Activated B cell treated with CpG ODN at 0.5 μM for 24 hours (primary cell): Measurements from ENCODE around the gene DCBLD2. TPM values are rescaled to one million over a fixed set of nuclear protein-coding genes. Genes with fewer than 3 reads are reported as not detected.
A peak's percentile ranks its signal among the peaks of the same experiment; 100 is the strongest.

Experiments used
- ATAC-seq: fragments of 200-7000 bp; cut with Tn5 transposase; one replicate; pipeline ENCODE4 v1.10.0; 2021; ENCODE audit warnings: low read depth, mild to moderate bottlenecking, moderate library complexity
- CTCF ChIA-PET: fragments of 350-600 bp; sonication (Branson Sonifier 250); formaldehyde crosslinking; loops from one replicate; lab custom pipeline; 2021; ENCODE audit warnings: antibody characterized with exemption; lab: Charles Lee
- POLR2A ChIA-PET: fragments of 350-600 bp; sonication (Branson Sonifier 250); formaldehyde crosslinking; loops from one replicate; lab custom pipeline; 2021; ENCODE audit warnings: antibody characterized with exemption; lab: Charles Lee
- DNase-seq: peaks from one replicate; pipeline ENCODE4 v3.0.0; 2022
- H3K27ac Mint-ChIP-seq: one replicate; pipeline ENCODE4 v1.8.0; 2020; ENCODE audit warnings: mixed read lengths
- H3K27me3 Mint-ChIP-seq: one replicate; pipeline ENCODE4 v1.8.0; 2021; ENCODE audit warnings: mixed read lengths
- H3K36me3 Mint-ChIP-seq: one replicate; pipeline ENCODE4 v1.8.0; 2021; ENCODE audit warnings: low read depth, mixed read lengths
- H3K4me1 Mint-ChIP-seq: one replicate; pipeline ENCODE4 v1.8.0; 2021; ENCODE audit warnings: mixed read lengths
- H3K4me3 Mint-ChIP-seq: one replicate; pipeline ENCODE4 v1.8.0; 2020; ENCODE audit warnings: mild to moderate bottlenecking, mixed read lengths
- H3K9me3 Mint-ChIP-seq: one replicate; pipeline ENCODE4 v1.8.0; 2020; ENCODE audit warnings: mixed read lengths
- intact Hi-C: fragments of 100-400 bp; cut with micrococcal nuclease; formaldehyde crosslinking; loops from one replicate; pipeline ENCODE4 v1.15.1; 2024
- total RNA-seq: library from RNA; stranded (reverse); gene quantifications from 2 replicates; pipeline ENCODE4 v1.2.3, GENCODE V29; 2022
- TF ChIP-seq, protein P1 (sequence below): fragments of 200-600 bp; IDR thresholded peaks from one replicate; pipeline ENCODE4 v1.8.0; 2022; ENCODE audit warnings: antibody characterized with exemption, mild to moderate bottlenecking

DCBLD2 gene, protein sequence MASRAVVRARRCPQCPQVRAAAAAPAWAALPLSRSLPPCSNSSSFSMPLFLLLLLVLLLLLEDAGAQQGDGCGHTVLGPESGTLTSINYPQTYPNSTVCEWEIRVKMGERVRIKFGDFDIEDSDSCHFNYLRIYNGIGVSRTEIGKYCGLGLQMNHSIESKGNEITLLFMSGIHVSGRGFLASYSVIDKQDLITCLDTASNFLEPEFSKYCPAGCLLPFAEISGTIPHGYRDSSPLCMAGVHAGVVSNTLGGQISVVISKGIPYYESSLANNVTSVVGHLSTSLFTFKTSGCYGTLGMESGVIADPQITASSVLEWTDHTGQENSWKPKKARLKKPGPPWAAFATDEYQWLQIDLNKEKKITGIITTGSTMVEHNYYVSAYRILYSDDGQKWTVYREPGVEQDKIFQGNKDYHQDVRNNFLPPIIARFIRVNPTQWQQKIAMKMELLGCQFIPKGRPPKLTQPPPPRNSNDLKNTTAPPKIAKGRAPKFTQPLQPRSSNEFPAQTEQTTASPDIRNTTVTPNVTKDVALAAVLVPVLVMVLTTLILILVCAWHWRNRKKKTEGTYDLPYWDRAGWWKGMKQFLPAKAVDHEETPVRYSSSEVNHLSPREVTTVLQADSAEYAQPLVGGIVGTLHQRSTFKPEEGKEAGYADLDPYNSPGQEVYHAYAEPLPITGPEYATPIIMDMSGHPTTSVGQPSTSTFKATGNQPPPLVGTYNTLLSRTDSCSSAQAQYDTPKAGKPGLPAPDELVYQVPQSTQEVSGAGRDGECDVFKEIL
- total RNA-seq = 0.95 and 1.8 TPM in 2 replicates

DNA sequence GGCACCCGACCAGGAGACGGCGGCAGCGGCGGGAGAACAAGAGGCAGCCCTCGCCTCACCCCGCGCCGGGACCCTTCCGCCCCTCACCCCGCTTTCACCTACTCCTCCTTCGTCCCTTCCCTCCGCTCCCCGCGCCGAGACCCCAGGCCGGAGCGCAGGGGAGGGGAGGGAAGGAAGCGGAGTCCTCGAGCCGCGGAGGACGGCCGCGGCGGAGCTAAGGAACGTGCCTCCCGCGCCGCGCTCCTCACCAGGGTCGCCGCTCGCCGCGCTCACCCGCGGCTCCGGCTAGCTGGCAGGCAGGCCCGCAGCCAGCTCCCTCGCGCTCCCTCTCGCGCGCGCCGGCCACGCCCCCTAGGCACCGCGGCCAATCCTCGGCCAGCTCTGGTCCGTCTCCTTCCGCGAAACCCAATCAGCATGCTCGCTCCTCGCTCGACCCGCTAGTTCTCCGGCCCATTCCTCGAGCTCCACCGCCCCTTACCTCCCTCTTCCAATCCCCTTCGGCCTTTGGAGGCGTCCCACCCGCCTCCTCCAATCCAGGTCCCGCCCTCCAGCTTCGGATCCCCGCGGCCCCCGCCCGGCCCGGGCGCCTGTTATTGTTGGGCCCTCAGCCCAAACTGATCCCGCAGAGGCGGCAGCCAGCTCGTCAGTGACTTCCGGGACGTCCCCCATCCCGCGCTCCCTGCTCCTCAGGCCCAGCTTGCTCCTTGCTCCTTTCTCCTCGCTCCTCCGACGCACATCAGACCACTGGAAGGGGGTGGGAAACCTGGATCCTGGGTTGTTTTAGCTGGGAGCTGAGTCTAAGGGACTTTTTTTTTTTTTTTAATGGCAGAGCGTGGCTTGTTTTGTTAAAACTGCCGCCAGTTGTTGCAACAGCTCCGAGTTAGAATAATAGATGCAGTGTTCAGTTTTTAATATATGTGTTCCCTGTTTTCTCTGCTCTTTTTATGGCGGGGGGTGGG is at the start of gene DCBLD2:
DCBLD2 (minus strand) TSS at position 304 of the 959 bp plus-strand sequence. CDS start 369 bp downstream, outside the sequence.
- TF ChIP-seq, protein P1, sequence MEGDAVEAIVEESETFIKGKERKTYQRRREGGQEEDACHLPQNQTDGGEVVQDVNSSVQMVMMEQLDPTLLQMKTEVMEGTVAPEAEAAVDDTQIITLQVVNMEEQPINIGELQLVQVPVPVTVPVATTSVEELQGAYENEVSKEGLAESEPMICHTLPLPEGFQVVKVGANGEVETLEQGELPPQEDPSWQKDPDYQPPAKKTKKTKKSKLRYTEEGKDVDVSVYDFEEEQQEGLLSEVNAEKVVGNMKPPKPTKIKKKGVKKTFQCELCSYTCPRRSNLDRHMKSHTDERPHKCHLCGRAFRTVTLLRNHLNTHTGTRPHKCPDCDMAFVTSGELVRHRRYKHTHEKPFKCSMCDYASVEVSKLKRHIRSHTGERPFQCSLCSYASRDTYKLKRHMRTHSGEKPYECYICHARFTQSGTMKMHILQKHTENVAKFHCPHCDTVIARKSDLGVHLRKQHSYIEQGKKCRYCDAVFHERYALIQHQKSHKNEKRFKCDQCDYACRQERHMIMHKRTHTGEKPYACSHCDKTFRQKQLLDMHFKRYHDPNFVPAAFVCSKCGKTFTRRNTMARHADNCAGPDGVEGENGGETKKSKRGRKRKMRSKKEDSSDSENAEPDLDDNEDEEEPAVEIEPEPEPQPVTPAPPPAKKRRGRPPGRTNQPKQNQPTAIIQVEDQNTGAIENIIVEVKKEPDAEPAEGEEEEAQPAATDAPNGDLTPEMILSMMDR = no peak
- POLR2A ChIA-PET = interaction anchor here (1.0 to 1.3 kb wide), 2 partner anchors 308 to 379 kb away, joined by 3 to 5 read pairs; partner anchors contain the start of genes CLDND1 and CPOX
- intact Hi-C loops = loop anchor here (1.0 to 5.0 kb wide), 6 partner anchors 309 to 1499 kb away; partner anchors contain the start of genes ARL6, CMSS1, CPOX and LNP1
- ATAC-seq (peak; percentile 98), DNase-seq (peak; percentile 86)
- Mint-ChIP-seq H3K9me3 (no peaks in the 10 kb centered on the region), H3K36me3 (peaks cover 3% of the 10 kb centered on the region), H3K4me1 (peaks cover 19% of the 10 kb centered on the region), H3K27ac (peak within 1 kb of the TSS; percentile 73), H3K27me3 (peaks cover 12% of the 10 kb centered on the region), H3K4me3 (peak within 1 kb of the TSS; percentile 88)
- CTCF ChIA-PET = interaction anchor here (0.9 kb wide), 1 partner anchor 11 kb away, joined by 3 read pairs; no protein-coding TSS in a partner anchor

DNA sequence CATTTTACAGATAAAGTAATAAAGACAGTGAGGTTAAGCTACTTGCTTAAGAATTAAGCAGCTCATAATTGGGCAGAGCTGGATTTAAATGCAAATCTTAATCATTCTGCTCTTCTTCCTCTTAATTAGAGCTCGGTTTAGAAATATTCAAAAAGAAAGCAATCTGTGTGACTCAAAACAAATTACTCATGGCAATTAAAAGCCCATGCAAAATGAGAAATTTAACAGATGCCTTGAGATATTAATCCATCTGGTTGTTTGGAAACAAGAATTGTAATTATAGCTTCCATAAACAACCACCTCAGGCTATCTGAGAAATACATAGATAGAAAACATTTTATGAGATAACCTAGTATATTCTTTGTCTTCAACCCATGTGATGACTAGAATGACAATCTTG is 44.2 kb upstream of the DCBLD2 start:
- Mint-ChIP-seq H3K27ac (no peak overlapping the region), H3K36me3 (no peaks in the 10 kb centered on the region), H3K4me1 (no peaks in the 10 kb centered on the region), H3K9me3 (peaks cover under 1% of the 10 kb centered on the region), H3K4me3 (no peak overlapping the region), H3K27me3 (no peaks in the 10 kb centered on the region)
- DNase-seq (no peak), ATAC-seq (no peak)
- TF ChIP-seq, protein P1 = no peak
- intact Hi-C loops = no loop called here
- ChIA-PET POLR2A (no interaction called here), CTCF (no interaction called here)

DNA sequence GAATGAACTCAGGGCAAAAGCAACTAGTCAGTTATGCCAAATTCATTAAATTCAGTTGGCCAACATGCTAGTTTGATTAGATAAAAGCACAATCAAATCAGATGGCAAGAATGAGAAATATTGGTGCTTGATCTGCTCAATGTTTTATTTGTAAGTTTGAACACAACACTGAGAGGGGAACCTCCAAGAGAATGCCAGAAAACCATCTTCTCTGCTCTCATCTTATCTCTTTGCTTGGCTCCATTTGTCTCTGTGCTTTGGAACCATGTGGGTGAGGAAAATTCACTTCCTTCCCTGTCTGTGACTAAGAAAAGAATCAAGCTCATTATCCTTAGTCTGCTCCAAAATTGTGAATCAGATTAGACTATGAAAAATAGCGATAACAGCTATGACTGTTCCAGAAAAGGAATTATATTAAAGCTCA is 43.6 kb upstream of the DCBLD2 start:
- no peak overlapping the region for H3K4me3 Mint-ChIP-seq
- peaks cover 3% of the 10 kb centered on the region for H3K9me3 Mint-ChIP-seq
- ATAC-seq (no peak), DNase-seq (no peak)
- ChIA-PET POLR2A (no interaction called here), CTCF (no interaction called here)
- H3K4me1 Mint-ChIP-seq = no peaks in the 10 kb centered on the region
- TF ChIP-seq, protein P1 = no peak
- H3K27ac Mint-ChIP-seq = no peak overlapping the region
- H3K27me3 Mint-ChIP-seq = no peaks in the 10 kb centered on the region
- H3K36me3 Mint-ChIP-seq = no peaks in the 10 kb centered on the region
- intact Hi-C loops = no loop called here

DNA sequence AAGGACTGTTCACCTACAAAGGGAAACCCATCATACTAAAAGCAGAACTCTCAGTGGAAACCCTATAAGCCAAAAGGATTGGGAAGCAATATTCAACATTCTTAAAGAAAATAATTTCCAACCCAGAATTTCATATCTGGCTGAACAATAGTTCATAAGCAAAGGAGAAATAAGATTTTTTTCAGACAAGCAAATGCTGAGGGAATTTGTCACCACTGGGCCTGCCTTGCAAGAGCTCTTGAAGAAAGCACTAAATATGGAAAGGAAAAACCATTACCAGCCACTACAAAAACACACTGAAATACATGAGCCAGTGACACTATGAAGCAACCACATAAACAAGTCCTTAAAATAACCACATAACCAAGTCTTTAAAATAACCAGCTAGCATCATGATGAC is 28.9 kb upstream of the DCBLD2 start:
- intact Hi-C loops = no loop called here
- CTCF ChIA-PET = no interaction called here
- H3K27me3 Mint-ChIP-seq = peaks cover 2% of the 10 kb centered on the region
- POLR2A ChIA-PET = no interaction called here
- no peak overlapping the region for H3K4me3 Mint-ChIP-seq
- no peak overlapping the region for H3K27ac Mint-ChIP-seq
- no peaks in the 10 kb centered on the region for H3K4me1 Mint-ChIP-seq
- TF ChIP-seq, protein P1 = no peak
- DNase-seq (no peak), ATAC-seq (no peak)
- peaks cover 15% of the 10 kb centered on the region for H3K9me3 Mint-ChIP-seq
- no peaks in the 10 kb centered on the region for H3K36me3 Mint-ChIP-seq
